GM23338 (cell line): ENCODE results near the gene CFAP74. TPM values are rescaled to one million over a fixed set of nuclear protein-coding genes. Genes with fewer than 3 reads are reported as not detected.
A peak's percentile ranks its signal among the peaks of the same experiment; 100 is the strongest.

Source experiments
- ATAC-seq: fragments of 200-7000 bp; cut with Tn5 transposase; 3 replicates; pipeline ENCODE4 v1.9.1; 2020
- DNase-seq: peaks from one replicate; pipeline ENCODE4 v3.0.0-alpha.2; 2015; ENCODE audit warnings: low spot score
- H2AFZ ChIP-seq: fragments of 200-600 bp; sonication (generic); 2 replicates; pipeline ENCODE4 v1.8.0; 2016; ENCODE audit warnings: antibody characterized with exemption, mild to moderate bottlenecking, moderate library complexity
- H3F3A ChIP-seq: fragments of 200-600 bp; sonication (generic); replicated peaks from 2 replicates; pipeline ENCODE4 v1.8.0; 2017; ENCODE audit warnings: antibody characterized with exemption, mixed run types, low read depth
- H3K27ac ChIP-seq: fragments of 200-600 bp; sonication (generic); 2 replicates; pipeline ENCODE4 v1.6.1; 2016; ENCODE audit warnings: low read depth
- H3K27me3 ChIP-seq: fragments of 200-600 bp; sonication (generic); 2 replicates; pipeline ENCODE4 v1.8.0; 2016; ENCODE audit warnings: mild to moderate bottlenecking, mixed run types, moderate library complexity; ENCODE audit not compliant: insufficient read depth
- H3K36me3 ChIP-seq: fragments of 200-600 bp; sonication (generic); 2 replicates; pipeline ENCODE4 v1.8.0; 2016; ENCODE audit warnings: mild to moderate bottlenecking; ENCODE audit not compliant: insufficient read depth
- H3K4me1 ChIP-seq: fragments of 200-600 bp; sonication (generic); 2 replicates; pipeline ENCODE4 v1.8.0; 2016; ENCODE audit warnings: mild to moderate bottlenecking, moderate library complexity; ENCODE audit not compliant: insufficient read depth
- H3K4me2 ChIP-seq: fragments of 200-600 bp; sonication (generic); 2 replicates; pipeline ENCODE4 v1.7.1; 2017; ENCODE audit warnings: mixed run types
- H3K4me3 ChIP-seq: fragments of 200-600 bp; sonication (generic); 2 replicates; pipeline ENCODE4 v1.6.1; 2016; ENCODE audit warnings: mixed run types
- H3K79me2 ChIP-seq: fragments of 200-600 bp; sonication (generic); replicated peaks from 2 replicates; pipeline ENCODE4 v1.8.0; 2017; ENCODE audit warnings: mild to moderate bottlenecking; ENCODE audit not compliant: insufficient read depth
- H3K9me2 ChIP-seq: fragments of 200-600 bp; sonication (generic); 2 replicates; pipeline ENCODE4 v1.8.0; 2017; ENCODE audit not compliant: insufficient read depth
- H4K20me1 ChIP-seq: fragments of 200-600 bp; sonication (generic); replicated peaks from 2 replicates; pipeline ENCODE4 v1.8.0; 2017; ENCODE audit warnings: mild to moderate bottlenecking; ENCODE audit not compliant: insufficient read depth
- H3K27ac Mint-ChIP-seq: 2 replicates; pipeline ENCODE4 v1.8.0; 2020; ENCODE audit warnings: inconsistent platforms, mild to moderate bottlenecking, moderate library complexity, mixed read lengths
- H3K27me3 Mint-ChIP-seq: 3 replicates; pipeline ENCODE4 v1.8.0; 2022; ENCODE audit warnings: low read depth, mild to moderate bottlenecking, moderate library complexity, mixed read lengths, inconsistent platforms; ENCODE audit not compliant: insufficient read depth, poor library complexity
- H3K36me3 Mint-ChIP-seq: 3 replicates; pipeline ENCODE4 v1.8.0; 2021; ENCODE audit warnings: low read depth, mild to moderate bottlenecking, inconsistent platforms, moderate library complexity, mixed read lengths
- H3K4me1 Mint-ChIP-seq: 3 replicates; pipeline ENCODE4 v1.8.0; 2020; ENCODE audit warnings: mild to moderate bottlenecking, inconsistent platforms, mixed read lengths
- H3K4me3 Mint-ChIP-seq: 3 replicates; pipeline ENCODE4 v1.8.0; 2021; ENCODE audit warnings: moderate library complexity, mild to moderate bottlenecking, inconsistent platforms, mixed read lengths
- H3K9me3 Mint-ChIP-seq: 3 replicates; pipeline ENCODE4 v1.8.0; 2020; ENCODE audit warnings: moderate library complexity, mild to moderate bottlenecking, inconsistent platforms, mixed read lengths
- CREB1 ChIP-seq: fragments of 250-450 bp; sonication (Bioruptor Pico); IDR thresholded peaks from 2 replicates; pipeline ENCODE4 v1.5.0; 2020; ENCODE audit warnings: low read depth, mild to moderate bottlenecking, moderate library complexity
- ETS1 ChIP-seq: IDR thresholded peaks from 2 replicates; pipeline ENCODE4 v1.6.1; 2016; ENCODE audit warnings: antibody characterized with exemption
- JUNB ChIP-seq: IDR thresholded peaks from one replicate; pipeline ENCODE4 v1.6.1; 2016; ENCODE audit warnings: antibody characterized with exemption; ENCODE audit not compliant: unreplicated experiment
- POLR2AphosphoS5 ChIP-seq: IDR thresholded peaks from 2 replicates; pipeline ENCODE4 v1.6.1; 2016; ENCODE audit warnings: antibody characterized with exemption, low read depth
- STAT1 ChIP-seq: IDR thresholded peaks from one replicate; pipeline ENCODE4 v1.6.1; 2016; ENCODE audit warnings: antibody characterized with exemption; ENCODE audit not compliant: unreplicated experiment
- ZNF114 ChIP-seq: fragments of 250-450 bp; sonication (Bioruptor Pico); IDR thresholded peaks from 2 replicates; pipeline ENCODE4 v1.5.0; 2020; ENCODE audit warnings: mild to moderate bottlenecking, moderate library complexity
- ZNF331 ChIP-seq: fragments of 250-450 bp; sonication (Bioruptor Pico); IDR thresholded peaks from 2 replicates; pipeline ENCODE4 v1.5.0; 2020; ENCODE audit warnings: low read depth, mild to moderate bottlenecking, moderate library complexity
- polyA plus RNA-seq: library from polyadenylated mRNA; unstranded; fragments of >200 nt; fragmentation: Nextera tagmentation; extraction: Ambion mirVana; gene quantifications from 2 replicates; pipeline ENCODE4 v1.2.1, GENCODE V29; 2016
- total RNA-seq: library from RNA; depleted of rRNA; stranded (reverse); fragments of >200 nt; shearing (Covaris generic); gene quantifications from 2 replicates; pipeline ENCODE4 v1.2.3, GENCODE V29; 2014
- TF ChIP-seq, protein P1 (sequence below): fragments of 250-450 bp; sonication (Bioruptor Pico); IDR thresholded peaks from 2 replicates; pipeline ENCODE4 v1.5.0; 2020; ENCODE audit warnings: mild to moderate bottlenecking, moderate library complexity

Gene CFAP74
- total and polyA plus RNA-seq, 2 experiments from 2014 or later, result 0.21 TPM; not detected in 1

GRCh38 chr1:1876335-1876930, 127.2 kb downstream of the CFAP74 start:
- H3K27me3 ChIP-seq, result no peaks in the 10 kb centered on the region
- H3K9me2 ChIP-seq, result no peaks in the 10 kb centered on the region
- ATAC-seq (no peak), DNase-seq (no peak)
- Mint-ChIP-seq H3K9me3 (peaks cover 20% of the 10 kb centered on the region), H3K4me1 (peaks cover 26% of the 10 kb centered on the region), H3K4me3 (no peak overlapping the region), H3K27me3 (peaks cover 8% of the 10 kb centered on the region), H3K36me3 (peaks cover 70% of the 10 kb centered on the region), H3K27ac (no peak overlapping the region)
- no peak overlapping the region for H2AFZ ChIP-seq
- H3K4me3 ChIP-seq, result no peak overlapping the region
- H3K27ac ChIP-seq, result 0 out of 2 replicates have a peak overlapping the region, but pooled peaks have one; percentile 79
- peaks cover 9% of the 10 kb centered on the region; the same call in 1 of the 2 replicates for H3K4me1 ChIP-seq
- peaks cover 13% of the 10 kb centered on the region; the same call in 1 of the 2 replicates for H3K36me3 ChIP-seq
- H3K79me2 ChIP-seq, result peaks cover 100% of the 10 kb centered on the region
- H3K4me2 ChIP-seq, result no peak overlapping the region
- TF ChIP-seq JUNB (no peak), POLR2AphosphoS5 (no peak), ZNF331 (no peak), ETS1 (no peak), CREB1 (CRISPR knock-in tag) (no peak), ZNF114 (no peak), STAT1 (no peak)
- TF ChIP-seq, protein P1, sequence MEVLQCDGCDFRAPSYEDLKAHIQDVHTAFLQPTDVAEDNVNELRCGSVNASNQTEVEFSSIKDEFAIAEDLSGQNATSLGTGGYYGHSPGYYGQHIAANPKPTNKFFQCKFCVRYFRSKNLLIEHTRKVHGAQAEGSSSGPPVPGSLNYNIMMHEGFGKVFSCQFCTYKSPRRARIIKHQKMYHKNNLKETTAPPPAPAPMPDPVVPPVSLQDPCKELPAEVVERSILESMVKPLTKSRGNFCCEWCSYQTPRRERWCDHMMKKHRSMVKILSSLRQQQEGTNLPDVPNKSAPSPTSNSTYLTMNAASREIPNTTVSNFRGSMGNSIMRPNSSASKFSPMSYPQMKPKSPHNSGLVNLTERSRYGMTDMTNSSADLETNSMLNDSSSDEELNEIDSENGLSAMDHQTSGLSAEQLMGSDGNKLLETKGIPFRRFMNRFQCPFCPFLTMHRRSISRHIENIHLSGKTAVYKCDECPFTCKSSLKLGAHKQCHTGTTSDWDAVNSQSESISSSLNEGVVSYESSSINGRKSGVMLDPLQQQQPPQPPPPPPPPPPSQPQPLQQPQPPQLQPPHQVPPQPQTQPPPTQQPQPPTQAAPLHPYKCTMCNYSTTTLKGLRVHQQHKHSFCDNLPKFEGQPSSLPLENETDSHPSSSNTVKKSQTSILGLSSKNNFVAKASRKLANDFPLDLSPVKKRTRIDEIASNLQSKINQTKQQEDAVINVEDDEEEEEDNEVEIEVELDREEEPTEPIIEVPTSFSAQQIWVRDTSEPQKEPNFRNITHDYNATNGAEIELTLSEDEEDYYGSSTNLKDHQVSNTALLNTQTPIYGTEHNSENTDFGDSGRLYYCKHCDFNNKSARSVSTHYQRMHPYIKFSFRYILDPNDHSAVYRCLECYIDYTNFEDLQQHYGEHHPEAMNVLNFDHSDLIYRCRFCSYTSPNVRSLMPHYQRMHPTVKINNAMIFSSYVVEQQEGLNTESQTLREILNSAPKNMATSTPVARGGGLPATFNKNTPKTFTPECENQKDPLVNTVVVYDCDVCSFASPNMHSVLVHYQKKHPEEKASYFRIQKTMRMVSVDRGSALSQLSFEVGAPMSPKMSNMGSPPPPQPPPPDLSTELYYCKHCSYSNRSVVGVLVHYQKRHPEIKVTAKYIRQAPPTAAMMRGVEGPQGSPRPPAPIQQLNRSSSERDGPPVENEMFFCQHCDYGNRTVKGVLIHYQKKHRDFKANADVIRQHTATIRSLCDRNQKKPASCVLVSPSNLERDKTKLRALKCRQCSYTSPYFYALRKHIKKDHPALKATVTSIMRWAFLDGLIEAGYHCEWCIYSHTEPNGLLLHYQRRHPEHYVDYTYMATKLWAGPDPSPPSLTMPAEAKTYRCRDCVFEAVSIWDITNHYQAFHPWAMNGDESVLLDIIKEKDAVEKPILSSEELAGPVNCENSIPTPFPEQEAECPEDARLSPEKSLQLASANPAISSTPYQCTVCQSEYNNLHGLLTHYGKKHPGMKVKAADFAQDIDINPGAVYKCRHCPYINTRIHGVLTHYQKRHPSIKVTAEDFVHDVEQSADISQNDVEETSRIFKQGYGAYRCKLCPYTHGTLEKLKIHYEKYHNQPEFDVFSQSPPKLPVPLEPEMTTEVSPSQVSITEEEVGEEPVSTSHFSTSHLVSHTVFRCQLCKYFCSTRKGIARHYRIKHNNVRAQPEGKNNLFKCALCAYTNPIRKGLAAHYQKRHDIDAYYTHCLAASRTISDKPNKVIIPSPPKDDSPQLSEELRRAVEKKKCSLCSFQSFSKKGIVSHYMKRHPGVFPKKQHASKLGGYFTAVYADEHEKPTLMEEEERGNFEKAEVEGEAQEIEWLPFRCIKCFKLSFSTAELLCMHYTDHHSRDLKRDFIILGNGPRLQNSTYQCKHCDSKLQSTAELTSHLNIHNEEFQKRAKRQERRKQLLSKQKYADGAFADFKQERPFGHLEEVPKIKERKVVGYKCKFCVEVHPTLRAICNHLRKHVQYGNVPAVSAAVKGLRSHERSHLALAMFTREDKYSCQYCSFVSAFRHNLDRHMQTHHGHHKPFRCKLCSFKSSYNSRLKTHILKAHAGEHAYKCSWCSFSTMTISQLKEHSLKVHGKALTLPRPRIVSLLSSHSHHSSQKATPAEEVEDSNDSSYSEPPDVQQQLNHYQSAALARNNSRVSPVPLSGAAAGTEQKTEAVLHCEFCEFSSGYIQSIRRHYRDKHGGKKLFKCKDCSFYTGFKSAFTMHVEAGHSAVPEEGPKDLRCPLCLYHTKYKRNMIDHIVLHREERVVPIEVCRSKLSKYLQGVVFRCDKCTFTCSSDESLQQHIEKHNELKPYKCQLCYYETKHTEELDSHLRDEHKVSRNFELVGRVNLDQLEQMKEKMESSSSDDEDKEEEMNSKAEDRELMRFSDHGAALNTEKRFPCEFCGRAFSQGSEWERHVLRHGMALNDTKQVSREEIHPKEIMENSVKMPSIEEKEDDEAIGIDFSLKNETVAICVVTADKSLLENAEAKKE, result no peak
- peaks cover 13% of the 10 kb centered on the region; the same call in 1 of the 2 replicates for H3F3A ChIP-seq
- H4K20me1 ChIP-seq, result peaks cover 94% of the 10 kb centered on the region
